ENCODE results near the gene NT5DC2. TPM values are rescaled to one million over a fixed set of nuclear protein-coding genes. Genes with fewer than 3 reads are reported as not detected.

Gene NT5DC2
- total and polyA plus RNA-seq, 5 experiments from 2014 or later: 0.28 to 3.5 (median 1.3) TPM; not detected in 1

DNA sequence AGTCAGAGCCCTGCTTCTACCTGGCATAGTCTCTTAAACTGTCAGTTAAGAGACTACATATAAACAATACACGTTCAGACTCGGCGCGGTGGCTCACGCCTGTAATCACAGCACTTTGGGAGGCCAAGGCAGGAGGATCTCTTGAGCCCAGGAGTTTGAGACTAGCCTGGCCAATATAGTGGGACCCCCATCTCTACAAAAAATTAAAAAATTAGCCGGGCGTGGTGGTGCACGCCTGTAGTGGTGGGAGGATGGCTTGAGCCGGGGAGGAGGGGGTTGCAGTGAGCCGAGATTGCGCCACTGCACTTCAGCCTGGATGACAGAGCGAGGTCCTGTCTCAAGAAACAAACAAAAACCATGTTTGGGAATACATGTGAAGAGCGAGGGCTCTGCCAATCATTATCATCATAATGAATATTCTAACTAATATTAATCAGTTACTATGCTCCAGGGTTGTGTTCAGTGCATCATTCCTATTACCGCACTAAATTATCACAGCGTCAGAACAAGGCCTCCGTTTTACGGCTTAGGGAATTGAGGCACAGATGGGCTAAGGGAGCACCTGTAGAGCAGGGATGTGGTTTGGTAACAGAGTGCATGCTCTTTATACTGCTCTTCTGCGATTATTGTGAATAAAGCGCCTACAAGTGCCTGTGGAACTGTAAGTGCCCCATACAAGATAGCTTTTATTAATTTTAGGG lies 1.9 kb upstream of the NT5DC2 start:
- Mint-ChIP-seq H3K4me1 (peaks cover 30 to 57% (median 49%) of the 10 kb centered on the region in 4 donors), H3K36me3 (peaks cover 0 to 6% (median 3%) of the 10 kb centered on the region in 3 donors), H3K4me3 (peak overlapping the region; percentile 86 to 100 (median 99)), H3K27me3 (no peaks in the 10 kb centered on the region), H3K27ac (peak overlapping the region; percentile 72 to 100 (median 98)), H3K9me3 (no peaks in the 10 kb centered on the region)
- POLR2A ChIA-PET: interaction anchor here (0.8 to 1.9 kb wide), 7 partner anchors 33 to 510 kb away, joined by 3 to 9 read pairs (median 4); partner anchors contain the start of genes DUSP7, GLT8D1, SFMBT1 and SPCS1
- DNase-seq (peak in 1 of 10 donors; percentile 14), ATAC-seq (no peak)

GRCh38 chr3:52534281-52535183 lies 875 bp upstream of the NT5DC2 start:
- Mint-ChIP-seq H3K27ac (peak overlapping the region in 8 of 10 donors; percentile 31 to 98 (median 76)), H3K27me3 (no peaks in the 10 kb centered on the region)

DNA sequence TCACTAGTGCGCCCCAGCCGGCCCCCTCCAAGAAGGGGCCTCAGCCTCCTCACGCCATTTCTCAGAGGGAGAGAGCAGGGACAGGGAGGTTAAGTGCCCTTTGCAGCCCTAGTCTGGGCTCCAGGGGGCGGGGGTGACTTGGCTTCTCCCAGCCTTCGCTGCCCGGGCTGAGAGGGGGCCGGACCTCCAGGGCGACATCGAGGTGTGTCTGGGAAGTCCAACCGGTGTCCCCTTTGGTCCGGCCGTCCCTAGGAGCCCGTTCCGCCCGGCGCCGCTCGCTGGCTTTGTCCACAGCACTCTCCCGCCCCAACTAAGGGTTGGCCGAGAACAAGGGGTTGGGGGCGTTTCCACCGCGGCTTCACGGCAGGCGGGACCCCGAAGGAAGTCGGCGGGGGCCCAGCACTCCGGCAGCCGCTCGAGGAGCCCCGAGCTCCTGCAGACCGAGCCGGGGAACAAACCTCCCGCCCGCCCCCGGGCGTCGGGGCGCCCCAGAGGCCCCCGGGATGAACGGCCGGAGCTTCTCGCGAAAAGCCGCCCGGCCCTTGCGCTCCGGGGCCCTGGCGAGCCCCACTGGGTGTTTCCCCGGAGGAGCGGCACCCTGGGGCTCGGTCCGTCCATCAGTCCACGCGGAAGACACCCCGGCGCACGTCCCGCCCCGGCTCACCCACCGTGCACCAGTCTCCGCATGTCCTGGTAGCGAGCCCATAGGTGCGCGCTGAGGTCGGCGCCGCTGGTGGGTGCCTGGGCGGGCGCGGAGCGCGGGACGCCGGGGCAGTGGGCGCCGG lies 627 bp downstream of the NT5DC2 start:
- H3K4me3 Mint-ChIP-seq: peak overlapping the region; percentile 50 to 79 (median 68)
- no peaks in the 10 kb centered on the region for H3K27me3 Mint-ChIP-seq
- H3K36me3 Mint-ChIP-seq: no peaks in the 10 kb centered on the region
- peak in 1 of 2 donors; percentile 10 for ATAC-seq
- peaks cover 21 to 34% (median 28%) of the 10 kb centered on the region in 4 donors for H3K4me1 Mint-ChIP-seq
- POLR2A ChIA-PET: interaction anchor here (1.1 kb wide), 1 partner anchor 78 kb away, joined by 3 read pairs; the partner anchor contains the start of gene NISCH
- peak overlapping the region in 2 of 10 donors; percentile 41 to 46 for H3K27ac Mint-ChIP-seq
- no peaks in the 10 kb centered on the region for H3K9me3 Mint-ChIP-seq
- DNase-seq: peak in 6 of 10 donors; percentile 10 to 41 (median 26)

More at GRCh38 chr3:52534281-52535183, 875 bp upstream of the NT5DC2 start:
- H3K4me3 Mint-ChIP-seq: peak overlapping the region; percentile 61 to 100 (median 88)
- H3K4me1 Mint-ChIP-seq: peaks cover 32 to 48% (median 43%) of the 10 kb centered on the region in 4 donors
- no peak for ATAC-seq
- POLR2A ChIA-PET: interaction anchor here (1.9 kb wide), 1 partner anchor 80 kb away, joined by 9 read pairs; the partner anchor contains the start of gene TNNC1
- H3K9me3 Mint-ChIP-seq: no peaks in the 10 kb centered on the region
- peak in 2 of 10 donors; percentile 18 to 63 for DNase-seq
- H3K36me3 Mint-ChIP-seq: peaks cover 0 to 5% (median 3%) of the 10 kb centered on the region in 3 donors

DNA sequence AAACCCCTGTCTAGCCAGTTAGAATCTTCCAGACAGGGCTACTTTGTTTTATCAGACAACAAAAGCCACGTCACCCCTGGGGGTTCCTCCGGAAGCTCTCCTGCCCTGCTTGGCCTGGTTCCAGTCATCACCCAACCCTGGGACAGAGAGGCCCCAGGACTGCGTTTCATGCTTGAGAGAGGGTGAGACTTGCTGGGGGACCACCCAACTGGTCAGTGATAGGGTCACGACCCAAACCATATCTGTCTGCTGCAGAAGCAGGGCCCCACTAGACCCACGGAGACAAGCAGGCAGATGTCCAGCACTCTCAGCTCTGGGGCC lies 1.2 kb downstream of the NT5DC2 start:
- peak overlapping the region in 4 of 10 donors; percentile 31 to 79 (median 44) for H3K27ac Mint-ChIP-seq
- no peaks in the 10 kb centered on the region for H3K36me3 Mint-ChIP-seq
- no peaks in the 10 kb centered on the region for H3K9me3 Mint-ChIP-seq
- POLR2A ChIA-PET: interaction anchor here (1.1 kb wide), 1 partner anchor 77 kb away, joined by 3 read pairs; the partner anchor contains the start of gene NISCH
- H3K4me3 Mint-ChIP-seq: peak overlapping the region; percentile 50 to 79 (median 68)
- H3K27me3 Mint-ChIP-seq: no peaks in the 10 kb centered on the region
- DNase-seq: peak in 5 of 10 donors; percentile 14 to 63 (median 20)
- no peak for ATAC-seq
- peaks cover 16 to 29% (median 23%) of the 10 kb centered on the region in 4 donors for H3K4me1 Mint-ChIP-seq

GRCh38 chr3:52531860-52532516 lies 1.7 kb downstream of the NT5DC2 start:
- H3K4me1 Mint-ChIP-seq: peaks cover 13 to 24% (median 18%) of the 10 kb centered on the region in 4 donors
- POLR2A ChIA-PET: no interaction called here
- H3K27me3 Mint-ChIP-seq: no peaks in the 10 kb centered on the region
- H3K4me3 Mint-ChIP-seq: peak overlapping the region in 7 of 10 donors; percentile 42 to 77 (median 61)
- H3K9me3 Mint-ChIP-seq: no peaks in the 10 kb centered on the region
- H3K36me3 Mint-ChIP-seq: no peaks in the 10 kb centered on the region
- DNase-seq (peak in 1 of 10 donors; percentile 17), ATAC-seq (no peak)
- H3K27ac Mint-ChIP-seq: peak overlapping the region in 4 of 10 donors; percentile 22 to 79 (median 36)

- Mint-ChIP-seq H3K4me3 (peak overlapping the region in 1 of 10 donors; percentile 41), H3K9me3 (no peaks in the 10 kb centered on the region)
- POLR2A ChIA-PET: no interaction called here
Observed at GRCh38 chr3:52530918-52531826, 2.5 kb downstream of the NT5DC2 start.

GRCh38 chr3:52529376-52530333 lies 4.0 kb downstream of the NT5DC2 start:
- Mint-ChIP-seq H3K27me3 (no peaks in the 10 kb centered on the region), H3K36me3 (no peaks in the 10 kb centered on the region), H3K4me3 (peak overlapping the region in 1 of 10 donors; percentile 14), H3K27ac (peak overlapping the region in 1 of 10 donors; percentile 1), H3K9me3 (no peaks in the 10 kb centered on the region), H3K4me1 (peaks cover 5 to 7% (median 6%) of the 10 kb centered on the region in 4 donors)
- DNase-seq (peak in 1 of 10 donors; percentile 0), ATAC-seq (no peak)
- POLR2A ChIA-PET: interaction anchor here (0.5 to 0.7 kb wide), 2 partner anchors 12 to 13 kb away, joined by 3 to 4 read pairs; no protein-coding TSS in a partner anchor

More at GRCh38 chr3:52530918-52531826, 2.5 kb downstream of the NT5DC2 start:
- DNase-seq (peak in 1 of 10 donors; percentile 16), ATAC-seq (no peak)
- Mint-ChIP-seq H3K36me3 (no peaks in the 10 kb centered on the region), H3K4me1 (peaks cover 11 to 19% (median 15%) of the 10 kb centered on the region in 4 donors), H3K27ac (no peak overlapping the region), H3K27me3 (no peaks in the 10 kb centered on the region)

DNA sequence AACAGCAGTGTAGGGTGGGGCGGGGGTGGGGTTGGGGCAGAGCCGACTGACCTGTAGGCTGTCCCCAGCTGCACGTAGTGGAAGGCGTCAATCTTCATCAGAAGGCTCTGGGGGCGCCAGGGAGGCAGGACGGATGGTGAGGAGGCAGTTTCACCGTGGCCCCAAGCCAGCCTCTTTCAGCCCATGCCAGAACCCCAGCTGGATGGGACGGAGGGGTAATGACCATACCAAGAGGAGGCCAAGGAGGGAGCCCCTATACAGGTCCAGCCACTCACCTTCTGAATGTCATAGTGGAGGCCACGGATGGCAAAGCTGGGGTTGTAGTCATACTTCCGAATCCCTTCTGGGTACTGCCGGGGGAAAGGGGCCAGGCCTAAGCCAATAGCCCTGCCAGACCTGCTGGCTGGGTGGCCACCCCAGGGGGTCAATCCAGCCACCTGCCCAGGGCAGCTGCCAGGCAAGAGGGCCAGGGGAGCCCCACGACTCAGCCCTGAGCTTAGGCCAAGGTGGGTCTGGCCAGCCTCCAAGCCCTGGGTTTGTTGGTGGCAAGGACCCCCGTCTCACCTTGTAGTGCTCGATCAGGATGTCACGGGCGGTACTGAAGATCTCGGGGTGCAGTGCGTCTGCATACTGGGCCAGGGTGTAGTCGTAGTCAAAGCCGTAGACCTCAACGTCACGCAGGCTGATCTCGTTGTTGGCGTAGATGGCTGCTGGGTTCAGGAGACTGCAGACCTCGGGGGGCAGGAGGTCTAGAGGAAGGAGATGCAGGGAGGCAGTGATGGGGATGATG lies 4.9 kb downstream of the NT5DC2 start:
- Mint-ChIP-seq H3K36me3 (no peaks in the 10 kb centered on the region), H3K4me3 (no peak overlapping the region), H3K4me1 (peaks cover 3 to 7% (median 6%) of the 10 kb centered on the region in 4 donors), H3K27me3 (no peaks in the 10 kb centered on the region), H3K9me3 (no peaks in the 10 kb centered on the region), H3K27ac (no peak overlapping the region)
- DNase-seq (peak in 1 of 10 donors; percentile 0), ATAC-seq (no peak)
- POLR2A ChIA-PET: interaction anchor here (0.5 to 0.7 kb wide), 2 partner anchors 11 to 14 kb away, joined by 3 to 4 read pairs; no protein-coding TSS in a partner anchor
